Measurements from ENCODE around the gene AGAP3. TPM values are rescaled to one million over a fixed set of nuclear protein-coding genes. Genes with fewer than 3 reads are reported as not detected.
A peak's percentile ranks its signal among the peaks of the same experiment; 100 is the strongest.

AGAP3 gene
- total and polyA plus RNA-seq, 2 experiments from 2014 or later, result 10.3 to 43.3 TPM

GRCh38 chr7:151076863-151077704 is 9.2 kb upstream of the AGAP3 start:
- H3K9me3 ChIP-seq (ENCODE audit: low read depth), result no peaks in the 10 kb centered on the region
- H3F3A ChIP-seq (ENCODE audit: insufficient read depth), result peaks cover 7% of the 10 kb centered on the region; the same call in 1 of the 2 replicates
- no peaks in the 10 kb centered on the region for H3K9me2 ChIP-seq (ENCODE audit: insufficient read depth)
- no peak overlapping the region for H3K4me3 ChIP-seq
- in situ Hi-C loops (cut with MboI), result no loop called here
- H3K4me1 ChIP-seq (ENCODE audit: insufficient read depth), result peaks cover 13% of the 10 kb centered on the region
- no peak overlapping the region for H3K9ac ChIP-seq
- WGBS, 2 experiments (ENCODE audit: low coverage in 1 of 2, low lambda C conversion rate in 2 of 2, missing lambda C conversion rate in 2 of 2), result 77 to 82% methylated on average over 29 to 33 of the region's 33 CpGs
- H4K20me1 ChIP-seq (ENCODE audit: insufficient read depth), result no peaks in the 10 kb centered on the region
- DNase-seq, result peak; percentile 49
- no peaks in the 10 kb centered on the region for H3K27me3 ChIP-seq (replicated peaks; ENCODE audit: insufficient read depth)
- no peaks in the 10 kb centered on the region; the same call in 1 of the 2 replicates for H3K36me3 ChIP-seq (ENCODE audit: low read depth)
- TF ChIP-seq EZH2phosphoT487 (IDR thresholded peaks at IDR 0.05; ENCODE audit: insufficient read depth, low read depth) (no peak), EZH2 (IDR thresholded peaks at IDR 0.05; ENCODE audit: insufficient read depth, poor library complexity, severe bottlenecking) (no peak)
- peaks cover 35% of the 10 kb centered on the region for H3K79me2 ChIP-seq (ENCODE audit: insufficient read depth)
- no peak overlapping the region for H3K4me2 ChIP-seq (ENCODE audit: unreplicated experiment)
- no peak overlapping the region for H2AFZ ChIP-seq
- H3K27ac ChIP-seq, result no peak overlapping the region

DNA sequence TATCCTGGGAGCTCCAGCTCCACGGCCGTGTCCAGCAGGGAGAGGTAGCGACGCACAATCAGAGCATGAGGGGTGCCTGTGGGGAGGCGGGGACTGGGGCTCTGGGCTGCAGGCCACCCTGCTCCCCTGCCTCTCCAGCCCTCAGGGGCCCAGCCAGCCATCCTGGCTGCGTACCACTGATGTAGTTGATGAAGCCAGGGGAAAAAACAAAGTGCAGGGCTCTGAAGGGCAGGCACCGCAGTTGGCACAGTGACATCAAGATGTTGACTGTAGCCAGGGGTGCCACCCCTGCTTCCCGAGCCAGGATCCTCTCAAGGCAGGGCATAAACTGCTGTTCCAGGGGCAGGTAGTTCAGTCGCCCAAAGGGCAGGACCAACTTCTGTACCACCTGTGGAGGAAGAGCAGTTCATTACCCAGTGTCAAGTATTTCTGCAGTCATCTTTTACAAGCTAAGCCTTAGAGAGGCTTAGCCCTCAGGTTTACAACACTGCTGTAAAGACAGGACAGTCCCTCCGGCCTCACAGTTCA is 8.5 kb upstream of the AGAP3 start:
- Histone ChIP-seq H3K4me2 (ENCODE audit: unreplicated experiment) (no peak overlapping the region), H3K4me3 (no peak overlapping the region), H3K27me3 (replicated peaks; ENCODE audit: insufficient read depth) (no peaks in the 10 kb centered on the region), H3K27ac (peak overlapping the region; percentile 40), H3K9me2 (ENCODE audit: insufficient read depth) (no peaks in the 10 kb centered on the region), H3K9ac (0 out of 2 replicates have a peak overlapping the region, but pooled peaks have one; percentile 29), H3K4me1 (ENCODE audit: insufficient read depth) (peaks cover 17% of the 10 kb centered on the region), H3K9me3 (ENCODE audit: low read depth) (no peaks in the 10 kb centered on the region), H2AFZ (no peak overlapping the region), H3F3A (ENCODE audit: insufficient read depth) (peaks cover 7% of the 10 kb centered on the region; the same call in 1 of the 2 replicates), H3K79me2 (ENCODE audit: insufficient read depth) (peaks cover 42% of the 10 kb centered on the region), H4K20me1 (ENCODE audit: insufficient read depth) (no peaks in the 10 kb centered on the region), H3K36me3 (ENCODE audit: low read depth) (no peaks in the 10 kb centered on the region; the same call in 1 of the 2 replicates)
- peak; percentile 64 for DNase-seq
- no peak for TF ChIP-seq EZH2phosphoT487 (IDR thresholded peaks at IDR 0.05; ENCODE audit: insufficient read depth, low read depth)
- no peak for TF ChIP-seq EZH2 (IDR thresholded peaks at IDR 0.05; ENCODE audit: insufficient read depth, poor library complexity, severe bottlenecking)
- WGBS, 2 experiments (ENCODE audit: low coverage in 1 of 2, low lambda C conversion rate in 2 of 2, missing lambda C conversion rate in 2 of 2), result 55 to 64% methylated on average over 4 to 9 of the region's 10 CpGs
- in situ Hi-C loops (cut with MboI), result no loop called here

- Histone ChIP-seq H4K20me1 (ENCODE audit: insufficient read depth) (no peaks in the 10 kb centered on the region), H3K9me3 (ENCODE audit: low read depth) (no peaks in the 10 kb centered on the region), H3K9ac (peak overlapping the region; percentile 96), H3K79me2 (ENCODE audit: insufficient read depth) (peaks cover 45% of the 10 kb centered on the region), H3K4me3 (0 out of 2 replicates have a peak overlapping the region, but pooled peaks have one; percentile 5), H3K36me3 (ENCODE audit: low read depth) (no peaks in the 10 kb centered on the region; the same call in 1 of the 2 replicates), H3K4me2 (ENCODE audit: unreplicated experiment) (peak overlapping the region; percentile 7), H3K9me2 (ENCODE audit: insufficient read depth) (no peaks in the 10 kb centered on the region), H3F3A (ENCODE audit: insufficient read depth) (peaks cover 7% of the 10 kb centered on the region; the same call in 1 of the 2 replicates), H3K4me1 (ENCODE audit: insufficient read depth) (peaks cover 17% of the 10 kb centered on the region), H2AFZ (no peak overlapping the region), H3K27ac (peak overlapping the region; percentile 40), H3K27me3 (replicated peaks; ENCODE audit: insufficient read depth) (no peaks in the 10 kb centered on the region)
- WGBS, 2 experiments (ENCODE audit: low coverage in 1 of 2, low lambda C conversion rate in 2 of 2, missing lambda C conversion rate in 2 of 2), result 31 to 38% methylated on average over 20 to 21 of the region's 22 CpGs
- peak; percentile 65 for DNase-seq
- in situ Hi-C loops (cut with MboI), result no loop called here
- TF ChIP-seq EZH2phosphoT487 (IDR thresholded peaks at IDR 0.05; ENCODE audit: insufficient read depth, low read depth) (no peak), EZH2 (IDR thresholded peaks at IDR 0.05; ENCODE audit: insufficient read depth, poor library complexity, severe bottlenecking) (no peak)
These were observed 7.8 kb upstream of the AGAP3 start for GRCh38 chr7:151078233-151079040.

Measured in GM23248 (cell line).